Thymus (tissue), 11 donors: ENCODE data around the gene RAP1GAP2. TPM values are rescaled to one million over a fixed set of nuclear protein-coding genes. Genes with fewer than 3 reads are reported as not detected.

Experiments
- DNase-seq, 9 donors: peaks; one replicate each; pipeline ENCODE4 v3.0.0-alpha.2; 2013; ENCODE audit warnings: low spot score in 9 of 9, low read depth in 6 of 9, missing footprints in 1 of 9
- H3K27ac ChIP-seq, 2 donors: one replicate each; pipeline ENCODE4 v1.5.1; 2013; ENCODE audit warnings: control low read depth in 1 of 2, low read depth in 1 of 2, low read length in 1 of 2, mild to moderate bottlenecking in 1 of 2, moderate library complexity in 1 of 2
- H3K27me3 ChIP-seq, 2 donors: one replicate each; pipeline ENCODE4 v1.5.1; 2013; ENCODE audit warnings: low read length in 1 of 2; ENCODE audit not compliant: control insufficient read depth in 2 of 2, insufficient read depth in 1 of 2
- H3K36me3 ChIP-seq, 2 donors: one replicate each; pipeline ENCODE4 v1.5.1; 2013; ENCODE audit warnings: low read length in 1 of 2, mild to moderate bottlenecking in 1 of 2, moderate library complexity in 1 of 2; ENCODE audit not compliant: control insufficient read depth in 2 of 2, insufficient read depth in 2 of 2
- H3K4me1 ChIP-seq, 2 donors: one replicate each; pipeline ENCODE4 v1.5.1; 2013; ENCODE audit warnings: low read length in 2 of 2; ENCODE audit not compliant: control insufficient read depth in 2 of 2, insufficient read depth in 2 of 2
- H3K4me3 ChIP-seq, 2 donors: one replicate each; pipeline ENCODE4 v1.5.1; 2013; ENCODE audit warnings: low read length in 2 of 2, control low read depth in 1 of 2, mild to moderate bottlenecking in 1 of 2
- H3K9me3 ChIP-seq, 2 donors: one replicate each; pipeline ENCODE4 v1.5.1; 2013; ENCODE audit warnings: low read length in 1 of 2, mild to moderate bottlenecking in 1 of 2; ENCODE audit not compliant: control insufficient read depth in 2 of 2, insufficient read depth in 1 of 2
- WGBS: extraction: QIAGEN DNeasy Blood & Tissue Kit; methylation state at CpG from one replicate; pipeline ENCODE4 v1.1.7; 2013; 5-methylcytosine and 5-hydroxymethylcytosine counted together
- polyA plus RNA-seq: library from polyadenylated mRNA; stranded (reverse); fragments of 200-250 nt; gene quantifications from one replicate; pipeline ENCODE4 v1.2.3, GENCODE V29; 2013
- total RNA-seq: library from RNA; stranded (reverse); fragments of 120-200 nt; gene quantifications from one replicate; pipeline ENCODE4 v1.2.4, GENCODE V29; 2013
- donor health status: healthy.

Gene RAP1GAP2
- total and polyA plus RNA-seq, 2 donors: 1.6 to 3.8 TPM

GRCh38 chr17:2862197-2862596 lies 66.0 kb downstream of the RAP1GAP2 start:
- Histone ChIP-seq H3K4me1 (no peaks in the 10 kb centered on the region), H3K27me3 (no peaks in the 10 kb centered on the region), H3K9me3 (no peaks in the 10 kb centered on the region), H3K36me3 (no peaks in the 10 kb centered on the region), H3K27ac (no peak overlapping the region), H3K4me3 (no peak overlapping the region)
- DNase-seq: no peak
- 94% methylated on average over 8 of the region's 8 CpGs for WGBS

- 95% methylated on average over 4 of the region's 4 CpGs for WGBS
- Histone ChIP-seq H3K36me3 (no peaks in the 10 kb centered on the region), H3K9me3 (no peaks in the 10 kb centered on the region), H3K27ac (no peak overlapping the region), H3K27me3 (no peaks in the 10 kb centered on the region), H3K4me1 (no peaks in the 10 kb centered on the region), H3K4me3 (no peak overlapping the region)
- no peak for DNase-seq
These were observed 67.0 kb downstream of the RAP1GAP2 start for GRCh38 chr17:2863204-2863603.

- Histone ChIP-seq H3K4me3 (no peak overlapping the region), H3K36me3 (no peaks in the 10 kb centered on the region), H3K27me3 (no peaks in the 10 kb centered on the region), H3K27ac (no peak overlapping the region), H3K9me3 (no peaks in the 10 kb centered on the region), H3K4me1 (no peaks in the 10 kb centered on the region)
- DNase-seq: no peak
- WGBS: 94% methylated on average over 3 of the region's 3 CpGs
These were observed 69.0 kb downstream of the RAP1GAP2 start for GRCh38 chr17:2865228-2865627.

- Histone ChIP-seq H3K36me3 (no peaks in the 10 kb centered on the region), H3K9me3 (no peaks in the 10 kb centered on the region), H3K4me1 (no peaks in the 10 kb centered on the region), H3K4me3 (no peak overlapping the region), H3K27me3 (no peaks in the 10 kb centered on the region), H3K27ac (no peak overlapping the region)
- 94% methylated on average over 23 of the region's 23 CpGs for WGBS
- no peak for DNase-seq
These were observed 71.5 kb downstream of the RAP1GAP2 start for GRCh38 chr17:2867441-2868424.

GRCh38 chr17:2869604-2870003 lies 73.4 kb downstream of the RAP1GAP2 start:
- 96% methylated on average over 13 of the region's 13 CpGs for WGBS
- Histone ChIP-seq H3K27ac (no peak overlapping the region), H3K36me3 (no peaks in the 10 kb centered on the region), H3K9me3 (no peaks in the 10 kb centered on the region), H3K4me1 (no peaks in the 10 kb centered on the region), H3K27me3 (no peaks in the 10 kb centered on the region), H3K4me3 (no peak overlapping the region)
- no peak for DNase-seq

GRCh38 chr17:2871205-2871604 lies 75.0 kb downstream of the RAP1GAP2 start:
- Histone ChIP-seq H3K4me1 (no peaks in the 10 kb centered on the region), H3K9me3 (no peaks in the 10 kb centered on the region), H3K27me3 (no peaks in the 10 kb centered on the region), H3K27ac (no peak overlapping the region), H3K4me3 (no peak overlapping the region), H3K36me3 (no peaks in the 10 kb centered on the region)
- 93% methylated on average over 7 of the region's 7 CpGs for WGBS
- DNase-seq: no peak

- H3K9me3 ChIP-seq: no peaks in the 10 kb centered on the region
- H3K4me1 ChIP-seq: no peaks in the 10 kb centered on the region
- no peaks in the 10 kb centered on the region for H3K36me3 ChIP-seq
- no peak overlapping the region for H3K4me3 ChIP-seq
- no peak for DNase-seq
- no peaks in the 10 kb centered on the region for H3K27me3 ChIP-seq
- no peak overlapping the region for H3K27ac ChIP-seq
- WGBS: 92% methylated on average over 9 of the region's 9 CpGs
These were observed 75.5 kb downstream of the RAP1GAP2 start for GRCh38 chr17:2871720-2872119.

- no peaks in the 10 kb centered on the region for H3K4me1 ChIP-seq
- no peaks in the 10 kb centered on the region for H3K9me3 ChIP-seq
- no peak overlapping the region for H3K27ac ChIP-seq
- no peaks in the 10 kb centered on the region for H3K36me3 ChIP-seq
- 91% methylated on average over 8 of the region's 8 CpGs for WGBS
- no peak overlapping the region for H3K4me3 ChIP-seq
- no peak for DNase-seq
- H3K27me3 ChIP-seq: no peaks in the 10 kb centered on the region
These were observed 76.0 kb downstream of the RAP1GAP2 start for GRCh38 chr17:2872282-2872681.

GRCh38 chr17:2874189-2874686 lies 78.0 kb downstream of the RAP1GAP2 start:
- Histone ChIP-seq H3K4me3 (no peak overlapping the region), H3K27ac (no peak overlapping the region), H3K36me3 (no peaks in the 10 kb centered on the region), H3K9me3 (no peaks in the 10 kb centered on the region), H3K4me1 (no peaks in the 10 kb centered on the region), H3K27me3 (no peaks in the 10 kb centered on the region)
- no peak for DNase-seq
- 90% methylated on average over 5 of the region's 5 CpGs for WGBS
